ENCODE data around the gene PVALEF.

Gene PVALEF

DNA sequence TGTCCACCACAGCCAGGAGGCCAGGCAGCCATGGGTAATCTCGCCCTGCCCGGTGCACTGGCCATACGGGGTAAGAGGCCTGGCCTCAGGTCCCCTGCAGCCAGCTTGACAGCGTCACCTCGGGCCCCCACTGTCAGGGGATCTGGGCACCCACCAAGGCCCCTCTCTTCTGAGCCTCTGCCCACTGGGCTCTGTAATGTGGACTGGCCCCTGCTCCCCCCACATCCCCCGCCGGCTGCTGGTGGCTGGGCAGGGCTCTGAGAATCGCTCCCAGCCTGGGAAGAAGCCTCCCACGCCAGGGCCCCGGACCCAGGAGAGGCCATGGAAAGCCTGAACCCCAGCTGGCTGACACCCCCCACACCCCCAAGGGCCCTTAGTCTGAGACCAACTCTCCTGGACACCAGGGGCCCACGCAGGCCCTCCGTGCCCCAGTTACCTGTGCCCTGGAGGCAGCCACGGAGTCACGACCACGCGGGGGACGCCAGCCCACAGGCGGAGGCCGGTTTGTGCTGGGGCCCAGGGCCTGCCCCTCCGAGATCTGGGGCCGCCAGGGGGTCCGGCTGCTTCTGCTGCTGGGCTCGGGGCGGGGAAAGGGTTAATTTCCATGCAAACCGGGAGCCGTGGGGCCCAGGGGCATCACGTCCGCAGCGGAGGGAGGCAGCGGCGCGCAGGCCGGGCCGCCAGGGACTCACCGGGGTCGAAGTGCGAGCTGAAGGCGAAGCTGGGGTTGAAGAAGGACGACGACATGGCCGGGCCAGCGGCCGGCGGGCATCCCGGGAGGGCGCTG is at the start of gene PVALEF:
PVALEF (plus strand) TSS at position 262 of the 787 bp plus-strand sequence. CDS start 15,720 bp downstream, outside the sequence.
- no peak for DNase-seq (ENCODE audit: low spot score)

GRCh38 chr17:81115749-81116464 is 49.4 kb upstream of the PVALEF start:
- no peak for DNase-seq (ENCODE audit: low spot score)

DNA sequence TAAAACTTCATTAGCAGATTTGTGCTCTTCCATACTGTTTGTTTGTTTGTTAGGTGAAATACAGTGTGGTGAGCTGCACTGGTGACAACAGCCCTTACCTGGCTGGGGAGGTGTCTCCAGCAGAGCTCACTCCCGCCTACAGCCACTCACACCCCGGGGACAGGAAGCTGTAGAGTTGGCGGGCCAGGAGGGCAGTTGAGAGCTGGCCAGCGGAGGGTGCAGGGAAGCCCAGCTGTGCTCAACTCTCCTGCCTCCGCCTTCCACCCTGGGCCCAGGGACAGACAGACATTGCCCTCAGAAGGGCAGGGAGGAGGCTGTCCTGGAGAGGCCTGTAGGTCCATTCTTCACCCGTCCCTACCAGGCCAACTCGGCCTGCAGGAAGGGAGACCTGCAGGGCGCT is 48.6 kb upstream of the PVALEF start:
- DNase-seq (ENCODE audit: low spot score), result no peak

DNA sequence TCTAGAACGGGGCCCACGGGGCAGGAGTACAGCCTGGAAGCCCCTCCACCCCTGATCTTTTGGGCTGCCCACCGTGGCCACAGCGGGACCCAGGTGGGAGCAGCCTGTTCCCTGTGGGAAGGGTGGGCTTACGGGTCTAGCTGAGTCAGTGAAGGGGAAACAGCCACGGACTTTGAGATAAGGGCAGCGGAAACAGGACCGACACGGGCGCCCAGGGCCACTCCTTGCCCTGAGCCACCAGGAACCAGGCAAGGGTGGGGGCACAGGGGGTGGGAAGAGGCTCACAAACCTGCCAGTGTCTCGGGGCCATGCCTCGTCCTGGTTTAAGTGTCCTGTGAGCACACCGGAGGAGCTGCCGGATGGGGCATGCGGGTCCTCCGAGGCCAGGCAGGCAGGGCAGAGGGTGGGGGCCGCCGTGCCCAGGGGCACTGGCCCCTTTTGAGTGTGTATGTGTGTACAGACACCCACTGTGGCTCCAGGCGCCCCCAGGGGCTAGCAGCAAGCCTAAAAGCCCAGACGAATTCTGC is 47.6 kb upstream of the PVALEF start:
- DNase-seq (ENCODE audit: low spot score), result no peak

DNA sequence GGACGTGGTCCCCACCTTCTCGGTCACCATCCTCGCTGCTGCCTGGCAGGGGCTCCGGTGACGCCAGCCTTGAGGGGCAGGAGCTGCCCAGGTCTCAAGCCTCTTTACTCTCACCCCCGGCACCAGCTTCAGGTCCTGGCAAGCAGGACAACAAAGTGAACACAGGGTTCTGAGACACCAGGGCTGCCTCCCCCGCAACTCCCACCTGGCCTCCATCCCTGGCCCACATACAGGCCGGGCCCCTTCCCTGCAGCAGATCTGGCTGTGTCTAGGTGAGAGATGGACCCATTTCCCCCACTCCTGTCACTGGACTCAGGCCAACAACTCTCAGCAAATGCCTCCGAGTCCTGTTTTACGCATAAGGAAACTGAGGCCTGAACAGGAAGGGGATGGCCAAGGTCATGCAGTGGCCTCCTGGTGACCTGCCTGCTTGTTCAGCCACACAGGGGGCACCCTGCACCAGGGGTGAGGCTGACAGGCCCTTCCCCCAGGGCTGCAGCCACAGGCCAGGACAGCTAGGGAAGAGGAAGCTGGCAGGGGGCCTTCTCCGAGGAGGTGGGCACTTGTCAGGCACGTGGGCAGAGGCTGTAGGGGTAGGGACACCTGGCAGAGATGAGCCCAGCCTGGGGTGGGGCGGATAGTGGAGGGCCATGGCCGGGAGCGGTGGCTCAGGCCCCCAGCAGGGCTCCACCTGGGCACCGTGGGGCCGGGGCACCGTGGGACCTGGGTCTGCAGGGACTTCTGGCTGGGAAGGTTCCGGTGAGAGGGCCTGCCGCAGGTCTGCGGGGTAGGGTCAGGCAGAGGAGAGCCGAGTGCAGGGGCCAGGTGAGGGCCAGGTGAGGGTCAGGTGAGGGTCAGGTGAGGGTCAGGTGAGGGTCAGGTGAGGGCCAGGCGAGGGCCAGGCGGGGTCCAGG is 46.7 kb upstream of the PVALEF start:
- no peak for DNase-seq (ENCODE audit: low spot score)

DNA sequence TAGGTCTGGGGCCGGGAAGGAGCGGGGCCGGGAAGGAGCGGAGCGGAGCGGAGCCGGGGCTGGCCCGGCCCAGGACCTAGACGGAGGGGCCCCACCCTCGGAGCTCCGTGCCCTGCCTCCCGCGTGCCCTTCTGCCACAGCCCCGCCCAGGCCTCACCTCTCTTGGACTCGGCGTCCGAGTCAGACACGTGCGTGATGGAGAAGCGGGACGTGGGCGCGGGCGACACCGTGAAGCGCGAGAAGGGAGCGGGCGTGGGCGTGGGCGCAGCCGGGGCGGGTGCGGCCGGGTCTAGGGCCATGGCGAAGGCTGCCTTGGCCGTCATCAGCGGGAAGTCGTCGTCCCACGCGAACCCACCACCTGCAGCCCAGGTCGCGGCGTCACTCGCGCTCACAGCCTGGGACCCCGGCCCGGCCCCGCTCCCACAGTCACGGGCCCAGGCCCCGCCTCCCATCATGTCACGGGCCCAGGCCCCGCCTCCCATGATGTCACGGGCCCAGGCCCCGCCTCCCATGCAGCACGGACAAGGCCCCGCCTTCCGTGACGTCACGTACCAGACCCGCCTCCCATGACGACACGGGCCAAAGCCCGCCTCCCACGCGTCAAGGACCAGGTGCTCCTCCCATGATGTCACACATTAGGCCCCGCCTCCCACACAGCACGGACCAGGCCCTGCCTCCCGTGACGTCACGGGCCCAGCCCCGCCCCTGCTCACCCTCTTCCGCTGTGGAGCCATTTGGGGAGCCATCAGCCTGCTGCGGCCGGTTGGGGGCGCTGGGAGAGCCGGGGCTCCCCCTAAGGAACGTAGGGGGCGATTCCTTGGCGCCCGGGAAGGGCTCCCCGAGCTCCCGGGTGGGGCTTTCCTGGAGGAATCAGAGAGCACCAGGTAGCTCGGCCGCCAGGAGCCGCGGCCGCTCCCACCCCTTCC is 45.8 kb upstream of the PVALEF start:
- peak; percentile 88 for DNase-seq (ENCODE audit: low spot score)

- DNase-seq (ENCODE audit: low spot score), result no peak
Measured at GRCh38 chr17:81120149-81120484, 45.2 kb upstream of the PVALEF start.

- no peak for DNase-seq (ENCODE audit: low spot score)
Measured at GRCh38 chr17:81120695-81121621, 44.3 kb upstream of the PVALEF start.

GRCh38 chr17:81121841-81122733 is 43.2 kb upstream of the PVALEF start:
- DNase-seq (ENCODE audit: low spot score), result no peak

GRCh38 chr17:81123052-81124048 is 42.0 kb upstream of the PVALEF start:
- no peak for DNase-seq (ENCODE audit: low spot score)

DNA sequence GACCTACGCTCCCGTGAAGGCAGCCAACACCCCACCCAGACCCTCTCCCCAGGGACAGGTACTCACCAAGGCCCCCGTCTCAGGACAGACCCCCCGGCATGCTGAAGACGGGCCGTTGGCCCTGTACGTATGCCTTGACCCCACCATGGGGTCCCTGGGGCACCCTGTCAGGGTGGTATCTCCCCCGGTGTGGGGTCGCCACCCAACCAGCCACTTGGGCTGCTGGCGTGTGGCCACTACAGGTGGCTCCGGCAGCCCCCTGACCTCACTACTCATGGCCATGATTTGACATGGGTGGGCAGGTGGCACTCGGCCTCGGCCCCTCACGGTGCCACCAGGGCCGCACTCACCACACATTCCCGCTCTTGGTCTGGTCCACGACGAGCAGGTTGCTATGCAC is 40.9 kb upstream of the PVALEF start:
- DNase-seq (ENCODE audit: low spot score), result no peak

- no peak for DNase-seq (ENCODE audit: low spot score)
Measured at GRCh38 chr17:81125573-81126081, 39.7 kb upstream of the PVALEF start.

GRCh38 chr17:81126281-81127132 is 38.8 kb upstream of the PVALEF start:
- DNase-seq (ENCODE audit: low spot score), result no peak

DNA sequence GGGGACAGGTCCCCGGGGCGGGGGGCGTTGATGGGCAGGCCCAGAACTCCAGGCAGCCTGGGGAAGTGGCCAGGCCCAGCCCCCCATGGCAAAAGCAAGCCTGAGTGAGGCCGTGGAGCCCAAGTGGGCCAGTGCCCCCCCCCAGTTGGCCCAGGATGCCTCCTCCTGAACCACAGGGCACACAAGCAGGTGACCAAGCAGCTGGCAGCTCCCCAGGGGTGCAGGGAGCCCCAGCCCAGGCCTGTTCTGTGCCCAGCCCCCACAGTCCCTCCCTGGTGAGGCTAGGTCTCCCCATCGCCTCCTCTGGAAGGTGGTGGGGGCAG is 38.2 kb upstream of the PVALEF start:
- no peak for DNase-seq (ENCODE audit: low spot score)

GRCh38 chr17:81127526-81128177 is 37.7 kb upstream of the PVALEF start:
- no peak for DNase-seq (ENCODE audit: low spot score)

DNA sequence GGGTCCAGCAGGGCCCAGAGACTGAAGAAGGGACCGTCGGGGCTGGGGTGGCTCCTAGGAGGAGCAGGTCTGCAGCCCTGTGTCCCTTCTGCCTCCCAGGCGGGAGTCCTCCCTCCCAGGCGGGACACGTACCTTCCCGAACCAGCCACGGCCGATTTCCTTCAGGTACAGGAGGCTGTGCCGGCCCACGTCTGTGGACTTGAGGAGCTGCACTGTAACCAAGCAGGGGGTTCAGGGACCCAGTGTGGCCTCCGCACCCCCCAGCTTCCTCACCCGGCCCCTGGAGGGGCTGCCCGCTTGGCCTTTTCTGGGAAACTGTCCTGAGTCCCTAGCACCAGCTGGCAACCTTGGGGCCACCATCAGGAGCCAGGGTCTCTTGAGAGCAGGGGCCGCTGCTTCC is 37.0 kb upstream of the PVALEF start:
- DNase-seq (ENCODE audit: low spot score), result no peak
